NB4 (cell line): ENCODE data around the gene VAMP4.

Experiments
- CTCF ChIP-seq: IDR thresholded peaks from one replicate; pipeline ENCODE4 v1.5.1; 2012; ENCODE audit warnings: low read depth, low read length
- MAX ChIP-seq: IDR thresholded peaks from 2 replicates; pipeline ENCODE4 v1.6.1; 2011; ENCODE audit warnings: low read depth, low read length
- POLR2A ChIP-seq: IDR thresholded peaks from 2 replicates; pipeline ENCODE4 v1.6.1; 2011; ENCODE audit warnings: mild to moderate bottlenecking; ENCODE audit not compliant: insufficient read length; ENCODE audit errors: extremely low read depth

GRCh38 chr1:171738911-171739310 is 3.0 kb downstream of the VAMP4 start:
- TF ChIP-seq POLR2A: no peak
- no peak for TF ChIP-seq CTCF
- TF ChIP-seq MAX: no peak
